ENCODE data around the gene ARSG.

- no peak for TF ChIP-seq RAD21 (IDR thresholded peaks at IDR 0.05)
- TF ChIP-seq CTCF (IDR thresholded peaks at IDR 0.05; ENCODE audit: low read depth, low read length, missing input control): no peak
- no peak for TF ChIP-seq SP1 (IDR thresholded peaks at IDR 0.05)
- TF ChIP-seq HNF4G (IDR thresholded peaks at IDR 0.05): no peak
- no peak for TF ChIP-seq YY1 (IDR thresholded peaks at IDR 0.05)
- no peak for TF ChIP-seq TAF1 (conservative IDR thresholded peaks at IDR 0.05)
- no peak for TF ChIP-seq REST (IDR thresholded peaks at IDR 0.05)
- no peak for TF ChIP-seq EGR1 (IDR thresholded peaks at IDR 0.05; ENCODE audit: low read depth in 2 of 2)
- TF ChIP-seq ATF3 (IDR thresholded peaks at IDR 0.05): no peak
Measured at GRCh38 chr17:68320311-68320865, 29.1 kb downstream of the ARSG start.
